PC-9 (cell line): ENCODE results near the gene PUS7. TPM values are rescaled to one million over a fixed set of nuclear protein-coding genes. Genes with fewer than 3 reads are reported as not detected.

ENCODE experiments used
- BruUV-seq: library from RNA; stranded (reverse); fragments of 400-500 nt; replicated peaks from 2 replicates; lab custom pipeline; 2021; lab: Mats Ljungman, UMichigan
- CTCF ChIA-PET: fragments of 300-600 bp; sonication (Branson Sonifier 250); formaldehyde crosslinking; loops from one replicate; lab custom pipeline; 2022; ENCODE audit warnings: antibody characterized with exemption; lab: Charles Lee
- POLR2A ChIA-PET: fragments of 300-600 bp; sonication (Branson Sonifier 250); formaldehyde crosslinking; loops from one replicate; lab custom pipeline; 2022; ENCODE audit warnings: antibody characterized with exemption; ENCODE audit not compliant: unreplicated experiment; lab: Charles Lee
- DNase-seq, 2 experiments: peaks; one replicate each; pipeline versions ENCODE4 v3.0.0 to v3.0.0-alpha.2; 2015 to 2022; ENCODE audit warnings: mixed read lengths in 1 of 2
- H2AFZ ChIP-seq: fragments of 200-600 bp; sonication (generic); 2 replicates; pipeline ENCODE4 v1.8.1; 2017; ENCODE audit warnings: antibody characterized with exemption
- H3F3A ChIP-seq: fragments of 200-600 bp; sonication (generic); 2 replicates; pipeline ENCODE4 v1.8.1; 2017; ENCODE audit warnings: antibody characterized with exemption, mild to moderate bottlenecking, low read depth; ENCODE audit not compliant: insufficient read depth
- H3K27ac ChIP-seq: fragments of 200-600 bp; sonication (generic); 2 replicates; pipeline ENCODE4 v1.6.1; 2016; ENCODE audit warnings: mixed run types
- H3K27me3 ChIP-seq: fragments of 200-600 bp; sonication (generic); 2 replicates; pipeline ENCODE4 v1.6.1; 2016; ENCODE audit warnings: low read depth, mixed run types; ENCODE audit not compliant: insufficient read depth
- H3K36me3 ChIP-seq: fragments of 200-600 bp; sonication (generic); 2 replicates; pipeline ENCODE4 v1.6.1; 2016; ENCODE audit warnings: low read depth, mixed run types
- H3K4me1 ChIP-seq: fragments of 200-600 bp; sonication (generic); replicated peaks from 2 replicates; pipeline ENCODE4 v1.6.1; 2016; ENCODE audit warnings: mixed run types; ENCODE audit not compliant: insufficient read depth
- H3K4me2 ChIP-seq: fragments of 200-600 bp; sonication (generic); 2 replicates; pipeline ENCODE4 v1.6.1; 2017; ENCODE audit warnings: mixed run types
- H3K4me3 ChIP-seq: fragments of 200-600 bp; sonication (generic); 2 replicates; pipeline ENCODE4 v1.6.1; 2016; ENCODE audit warnings: mixed run types
- H3K79me2 ChIP-seq: fragments of 200-600 bp; sonication (generic); 2 replicates; pipeline ENCODE4 v1.6.1; 2017; ENCODE audit warnings: low read depth, mixed run types
- H3K9me2 ChIP-seq: fragments of 200-600 bp; sonication (generic); 2 replicates; pipeline ENCODE4 v1.8.1; 2017; ENCODE audit warnings: mild to moderate bottlenecking; ENCODE audit not compliant: insufficient read depth
- H3K9me3 ChIP-seq: fragments of 200-600 bp; sonication (generic); 2 replicates; pipeline ENCODE4 v1.8.1; 2016; ENCODE audit warnings: low read depth; ENCODE audit not compliant: insufficient read depth
- H4K20me1 ChIP-seq: fragments of 200-600 bp; sonication (generic); 2 replicates; pipeline ENCODE4 v1.8.1; 2017; ENCODE audit not compliant: insufficient read depth
- CTCF ChIP-seq: fragments of 200-600 bp; sonication (generic); conservative IDR thresholded peaks from 2 replicates; pipeline ENCODE4 v1.6.1; 2017; ENCODE audit warnings: mixed run types, antibody characterized with exemption, mild to moderate bottlenecking, moderate library complexity
- EZH2 ChIP-seq: fragments of 200-600 bp; sonication (generic); IDR thresholded peaks from 2 replicates; pipeline ENCODE4 v1.8.0; 2017; ENCODE audit warnings: antibody characterized with exemption, low read depth
- intact Hi-C: fragments of 100-400 bp; cut with micrococcal nuclease; formaldehyde crosslinking; loops from one replicate; pipeline ENCODE4 v1.10.0; 2022; ENCODE audit not compliant: unreplicated experiment
- total RNA-seq: library from RNA; stranded (reverse); gene quantifications from 2 replicates; pipeline ENCODE4 v1.2.3, GENCODE V29; 2021

PUS7 gene
- total RNA-seq, 1 experiment from 2014 or later = 25.0 TPM

GRCh38 chr7:105565190-105565589, 43.1 kb upstream of the PUS7 start:
- ChIA-PET POLR2A (interaction anchor here (0.6 to 0.7 kb wide), 3 partner anchors 186 to 408 kb away, joined by 3 to 4 read pairs (median 3); no protein-coding TSS in a partner anchor), CTCF (no interaction called here)
- H3K27me3 ChIP-seq = no peaks in the 10 kb centered on the region
- no peak for DNase-seq
- no peak overlapping the region for H3K4me2 ChIP-seq
- H3K4me3 ChIP-seq = no peak overlapping the region
- no peak for TF ChIP-seq CTCF
- no peak for TF ChIP-seq EZH2
- no TSS peak for BruUV-seq
- intact Hi-C loops = no loop called here
- H3K27ac ChIP-seq = no peak overlapping the region
- no peaks in the 10 kb centered on the region for H3K79me2 ChIP-seq
- H3F3A ChIP-seq = 0 out of 2 replicates have a peak, but pooled peaks cover 8% of the 10 kb centered on the region
- H2AFZ ChIP-seq = no peak overlapping the region
- H3K9me2 ChIP-seq = no peaks in the 10 kb centered on the region
- H4K20me1 ChIP-seq = no peaks in the 10 kb centered on the region
- H3K9me3 ChIP-seq = no peaks in the 10 kb centered on the region
- H3K36me3 ChIP-seq = 0 out of 2 replicates have a peak, but pooled peaks cover 34% of the 10 kb centered on the region
- no peaks in the 10 kb centered on the region for H3K4me1 ChIP-seq

- Histone ChIP-seq H3K4me3 (no peak overlapping the region), H3K4me2 (no peak overlapping the region), H2AFZ (no peak overlapping the region), H3K9me2 (no peaks in the 10 kb centered on the region), H3K4me1 (no peaks in the 10 kb centered on the region), H3K27me3 (no peaks in the 10 kb centered on the region), H3K27ac (no peak overlapping the region), H3F3A (0 out of 2 replicates have a peak, but pooled peaks cover 8% of the 10 kb centered on the region), H3K36me3 (peaks cover 29% of the 10 kb centered on the region; the same call in 1 of the 2 replicates), H4K20me1 (no peaks in the 10 kb centered on the region; the same call in 1 of the 2 replicates), H3K9me3 (no peaks in the 10 kb centered on the region), H3K79me2 (no peaks in the 10 kb centered on the region)
- ChIA-PET POLR2A (no interaction called here), CTCF (no interaction called here)
- no TSS peak for BruUV-seq
- intact Hi-C loops = no loop called here
- no peak for TF ChIP-seq CTCF
- no peak for TF ChIP-seq EZH2
- no peak for DNase-seq
Measured at GRCh38 chr7:105559926-105560325, 37.9 kb upstream of the PUS7 start.

- TF ChIP-seq EZH2 = no peak
- TF ChIP-seq CTCF = no peak
- peaks cover 12% of the 10 kb centered on the region for H3K36me3 ChIP-seq
- no peak for DNase-seq
Measured at GRCh38 chr7:105538339-105538738, 16.3 kb upstream of the PUS7 start.

More at GRCh38 chr7:105538339-105538738, 16.3 kb upstream of the PUS7 start:
- H3K4me1 ChIP-seq = peaks cover 4% of the 10 kb centered on the region; the same call in 1 of the 2 replicates
- CTCF ChIA-PET = no interaction called here
- H3K27me3 ChIP-seq = no peaks in the 10 kb centered on the region
- peaks cover 8% of the 10 kb centered on the region for H3K79me2 ChIP-seq
- H2AFZ ChIP-seq = no peak overlapping the region
- no peaks in the 10 kb centered on the region for H4K20me1 ChIP-seq
- no peak overlapping the region for H3K27ac ChIP-seq
- no peak overlapping the region for H3K4me2 ChIP-seq
- POLR2A ChIA-PET = no interaction called here
- no peaks in the 10 kb centered on the region for H3F3A ChIP-seq
- intact Hi-C loops = no loop called here
- no peak overlapping the region for H3K4me3 ChIP-seq
- H3K9me3 ChIP-seq = no peaks in the 10 kb centered on the region
- H3K9me2 ChIP-seq = no peaks in the 10 kb centered on the region
- BruUV-seq = no TSS peak
